Fibroblast of the aortic adventitia (primary cell): ENCODE results near the gene HCFC1R1. TPM values are rescaled to one million over a fixed set of nuclear protein-coding genes. Genes with fewer than 3 reads are reported as not detected.
A peak's percentile ranks its signal among the peaks of the same experiment; 100 is the strongest.
"Not testable (repeated sequence)": the region's sequence is repeated elsewhere in the genome, so short reads cannot be mapped to it uniquely, and the experiment has no call there.

Experiments
- DNase-seq: peaks from one replicate; pipeline ENCODE4 v3.0.0-alpha.2; 2010; ENCODE audit warnings: low read depth
- H3K4me3 ChIP-seq: 2 replicates; pipeline ENCODE4 v1.5.1; 2011; ENCODE audit warnings: low read depth, mild to moderate bottlenecking, control low read depth, low read length, moderate library complexity
- total RNA-seq: library from RNA; depleted of rRNA; stranded (reverse); fragments of >200 nt; gene quantifications from 2 replicates; pipeline ENCODE4 v1.2.3, GENCODE V29; 2012; ENCODE audit warnings: low replicate concordance
- TF ChIP-seq, protein P1 (sequence below): IDR thresholded peaks from 2 replicates; pipeline ENCODE4 v1.5.1; 2011; ENCODE audit warnings: mild to moderate bottlenecking, low read length, control low read depth, inconsistent platforms; ENCODE audit not compliant: insufficient read depth

Gene HCFC1R1
- total RNA-seq, 1 donor = 45.6 TPM

DNA sequence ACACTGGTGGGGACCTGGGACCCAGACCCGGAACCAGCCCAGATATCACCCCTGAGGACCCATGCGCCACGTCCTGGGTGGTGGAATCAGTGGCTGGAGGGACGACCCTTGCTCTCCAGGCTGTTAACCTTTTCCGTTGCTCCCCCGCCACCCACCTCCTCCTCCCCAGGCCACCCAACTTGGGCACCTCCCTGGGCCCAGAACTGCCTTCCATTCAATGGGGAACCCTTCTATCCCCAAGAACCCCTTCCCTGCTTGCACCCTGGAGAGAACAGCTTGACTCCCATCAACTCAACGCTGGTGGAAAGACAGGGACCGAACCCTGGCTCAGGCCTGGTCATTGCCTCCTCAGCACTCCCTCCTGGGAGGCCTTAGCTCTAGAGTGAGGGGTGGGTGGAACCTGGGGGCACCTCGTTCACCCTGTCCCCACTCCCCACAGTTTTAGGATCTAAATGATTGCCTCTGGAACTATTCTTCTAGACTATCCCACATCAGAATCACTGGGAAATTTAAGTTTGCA, 36.0 kb upstream of the HCFC1R1 start:
- TF ChIP-seq, protein P1, sequence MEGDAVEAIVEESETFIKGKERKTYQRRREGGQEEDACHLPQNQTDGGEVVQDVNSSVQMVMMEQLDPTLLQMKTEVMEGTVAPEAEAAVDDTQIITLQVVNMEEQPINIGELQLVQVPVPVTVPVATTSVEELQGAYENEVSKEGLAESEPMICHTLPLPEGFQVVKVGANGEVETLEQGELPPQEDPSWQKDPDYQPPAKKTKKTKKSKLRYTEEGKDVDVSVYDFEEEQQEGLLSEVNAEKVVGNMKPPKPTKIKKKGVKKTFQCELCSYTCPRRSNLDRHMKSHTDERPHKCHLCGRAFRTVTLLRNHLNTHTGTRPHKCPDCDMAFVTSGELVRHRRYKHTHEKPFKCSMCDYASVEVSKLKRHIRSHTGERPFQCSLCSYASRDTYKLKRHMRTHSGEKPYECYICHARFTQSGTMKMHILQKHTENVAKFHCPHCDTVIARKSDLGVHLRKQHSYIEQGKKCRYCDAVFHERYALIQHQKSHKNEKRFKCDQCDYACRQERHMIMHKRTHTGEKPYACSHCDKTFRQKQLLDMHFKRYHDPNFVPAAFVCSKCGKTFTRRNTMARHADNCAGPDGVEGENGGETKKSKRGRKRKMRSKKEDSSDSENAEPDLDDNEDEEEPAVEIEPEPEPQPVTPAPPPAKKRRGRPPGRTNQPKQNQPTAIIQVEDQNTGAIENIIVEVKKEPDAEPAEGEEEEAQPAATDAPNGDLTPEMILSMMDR = no peak
- peak overlapping the region; percentile 87 for H3K4me3 ChIP-seq
- no peak for DNase-seq

DNA sequence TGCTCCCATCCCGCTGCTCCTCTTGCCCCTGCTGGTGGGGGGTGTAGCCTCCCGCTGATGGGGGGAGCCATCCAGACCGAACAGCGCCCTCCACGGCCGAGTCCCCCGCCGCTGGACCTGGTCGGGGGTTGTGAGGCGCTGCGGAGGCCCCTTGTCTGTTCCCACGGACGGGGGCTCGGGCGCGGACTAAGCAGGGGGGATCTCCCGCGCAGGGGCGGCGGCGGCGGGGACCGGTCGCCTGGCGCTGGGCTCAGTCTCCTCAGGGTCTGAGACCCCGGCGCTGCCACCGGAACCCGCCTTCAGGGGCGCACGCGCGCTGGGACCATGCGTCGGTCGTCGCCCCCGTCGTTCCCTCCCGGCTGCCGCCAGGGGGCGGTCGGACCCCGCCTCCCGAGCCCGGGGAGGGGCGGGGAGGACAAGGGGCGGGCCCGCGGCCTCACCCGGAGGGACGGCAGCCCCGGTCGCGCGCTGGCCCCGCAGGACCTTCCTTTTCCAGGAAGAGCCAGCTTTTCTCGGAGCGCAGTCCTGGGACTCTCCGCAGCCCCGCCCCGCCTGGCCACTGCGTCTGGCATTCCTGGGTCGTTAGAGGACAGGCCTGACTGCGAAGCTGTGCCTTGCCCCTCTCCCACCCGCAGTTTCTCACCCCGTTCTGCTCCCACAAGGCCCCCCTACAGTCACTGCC, 35.4 kb upstream of the HCFC1R1 start:
- TF ChIP-seq, protein P1 = peak; percentile 65
- DNase-seq = peak; percentile 82
- H3K4me3 ChIP-seq = peak overlapping the region; percentile 87

DNA sequence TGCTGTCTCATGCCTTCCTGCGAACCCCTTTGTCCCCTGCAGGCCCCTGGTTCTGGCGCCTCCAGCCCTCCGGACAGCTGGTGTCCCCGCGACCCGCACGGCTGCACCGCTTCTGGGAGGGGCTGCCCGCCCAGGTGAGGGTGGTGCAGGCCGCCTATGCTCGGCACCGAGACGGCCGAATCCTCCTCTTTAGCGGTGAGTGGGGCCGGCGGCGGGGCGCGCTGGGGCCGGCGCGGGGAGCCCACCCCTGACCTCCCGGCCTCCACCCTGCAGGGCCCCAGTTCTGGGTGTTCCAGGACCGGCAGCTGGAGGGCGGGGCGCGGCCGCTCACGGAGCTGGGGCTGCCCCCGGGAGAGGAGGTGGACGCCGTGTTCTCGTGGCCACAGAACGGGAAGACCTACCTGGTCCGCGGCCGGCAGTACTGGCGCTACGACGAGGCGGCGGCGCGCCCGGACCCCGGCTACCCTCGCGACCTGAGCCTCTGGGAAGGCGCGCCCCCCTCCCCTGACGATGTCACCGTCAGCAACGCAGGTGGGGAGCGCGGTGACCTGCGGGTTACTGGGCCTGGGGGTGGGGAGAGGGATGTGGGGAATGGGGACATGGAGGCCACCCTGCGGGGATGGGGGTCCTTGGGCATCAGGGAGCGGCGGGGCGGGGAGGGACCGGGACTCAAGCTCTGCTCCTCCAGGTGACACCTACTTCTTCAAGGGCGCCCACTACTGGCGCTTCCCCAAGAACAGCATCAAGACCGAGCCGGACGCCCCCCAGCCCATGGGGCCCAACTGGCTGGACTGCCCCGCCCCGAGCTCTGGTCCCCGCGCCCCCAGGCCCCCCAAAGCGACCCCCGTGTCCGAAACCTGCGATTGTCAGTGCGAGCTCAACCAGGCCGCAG, 34.6 kb upstream of the HCFC1R1 start:
- peak overlapping the region; percentile 87 for H3K4me3 ChIP-seq
- no peak for DNase-seq
- TF ChIP-seq, protein P1 = no peak

DNA sequence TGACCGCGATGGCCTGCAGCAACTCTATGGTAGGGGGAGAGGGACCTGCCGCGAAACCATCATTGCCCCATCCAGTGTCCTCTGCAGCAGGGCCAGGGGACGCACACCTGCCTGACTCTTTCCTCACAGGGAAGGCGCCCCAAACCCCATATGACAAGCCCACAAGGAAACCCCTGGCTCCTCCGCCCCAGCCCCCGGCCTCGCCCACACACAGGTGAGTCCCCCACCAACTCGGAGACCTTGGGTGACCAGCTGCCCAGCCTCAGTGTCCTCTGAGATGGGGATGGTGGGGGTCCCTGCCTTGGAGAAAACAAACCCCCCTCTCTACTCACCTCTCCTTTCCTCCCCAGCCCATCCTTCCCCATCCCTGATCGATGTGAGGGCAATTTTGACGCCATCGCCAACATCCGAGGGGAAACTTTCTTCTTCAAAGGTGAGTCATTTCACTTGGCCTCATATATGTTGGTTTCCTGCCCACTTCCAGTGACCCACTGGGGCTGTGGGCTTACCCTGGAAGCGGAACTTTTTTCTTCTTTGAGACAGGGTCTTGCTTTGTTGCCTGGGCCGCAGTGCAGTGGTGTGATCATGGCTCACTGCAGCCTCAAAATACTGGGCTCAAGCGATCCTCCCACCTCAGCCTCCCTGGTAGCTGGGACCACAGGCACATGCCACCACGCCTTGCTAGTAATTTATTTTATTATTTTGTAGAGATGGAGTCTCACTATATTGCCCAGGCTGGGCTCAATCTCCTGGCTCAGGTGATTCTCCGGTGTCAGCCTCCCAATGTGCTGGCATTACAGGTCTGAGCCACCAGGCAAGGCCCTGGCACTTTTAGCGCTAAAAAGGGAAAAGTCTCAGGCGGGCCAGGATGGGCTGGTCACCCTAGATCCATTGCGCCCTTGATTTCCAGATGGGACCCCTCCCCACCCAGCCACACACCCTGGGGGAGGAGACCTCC, 33.7 kb upstream of the HCFC1R1 start:
- peak overlapping the region; percentile 87 for H3K4me3 ChIP-seq
- no peak for DNase-seq
- TF ChIP-seq, protein P1 = no peak

DNA sequence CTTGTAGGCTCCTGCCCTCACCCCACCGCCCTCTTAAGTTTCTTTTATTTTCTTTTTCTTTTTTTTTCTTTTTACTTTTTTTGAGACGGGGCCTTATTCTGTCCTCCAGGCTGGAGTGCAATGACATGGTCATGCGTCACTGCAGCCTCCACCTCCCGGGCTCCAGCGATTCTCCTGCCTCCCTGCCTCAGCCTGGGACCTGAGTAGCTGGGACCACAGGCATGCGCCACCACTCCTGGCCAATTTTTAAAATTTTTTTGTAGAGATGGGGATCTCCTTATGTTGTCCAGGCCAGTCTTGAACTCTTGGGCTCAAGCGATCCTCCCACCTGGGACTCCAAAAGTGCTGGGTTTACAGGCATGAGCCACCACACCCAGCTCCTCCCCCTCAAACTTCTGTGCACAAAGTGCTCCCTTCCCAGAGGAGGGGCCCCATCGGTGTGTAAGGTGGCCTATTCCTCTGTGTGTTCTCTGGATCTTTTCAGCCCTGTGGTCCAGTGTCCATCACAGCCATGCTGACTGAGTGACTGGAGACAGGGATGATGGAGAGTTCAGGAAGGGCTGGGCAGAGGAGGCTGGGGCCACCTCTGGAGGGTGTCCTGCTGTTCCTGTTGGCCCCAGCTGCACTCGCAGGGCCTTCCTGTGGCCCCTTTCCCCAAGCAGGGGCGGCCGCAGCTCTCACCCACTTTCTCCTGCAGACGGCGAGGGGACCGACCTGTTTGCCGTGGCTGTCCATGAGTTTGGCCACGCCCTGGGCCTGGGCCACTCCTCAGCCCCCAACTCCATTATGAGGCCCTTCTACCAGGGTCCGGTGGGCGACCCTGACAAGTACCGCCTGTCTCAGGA, 32.8 kb upstream of the HCFC1R1 start:
- DNase-seq = no peak
- TF ChIP-seq, protein P1 = no peak
- no peak overlapping the region for H3K4me3 ChIP-seq

DNA sequence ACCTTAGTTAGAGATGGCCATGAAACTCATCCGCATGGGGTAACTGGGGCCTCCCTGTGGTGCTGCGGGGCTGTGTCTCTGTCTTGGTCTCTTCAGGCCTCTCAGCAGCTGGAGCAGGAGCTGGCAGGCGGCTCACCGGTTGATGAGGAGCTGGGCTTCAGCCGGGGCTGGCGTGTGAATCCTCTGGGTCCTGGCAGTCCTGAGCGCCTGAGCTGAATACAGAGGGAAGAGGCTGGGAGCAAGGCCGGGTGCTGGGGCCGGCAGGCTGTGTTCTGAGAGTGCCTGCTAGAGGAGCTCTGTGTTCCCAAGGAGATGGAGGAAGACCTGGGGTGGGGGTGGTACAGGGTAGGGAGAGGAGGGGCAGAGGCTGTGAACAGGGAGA, 32.0 kb upstream of the HCFC1R1 start:
- H3K4me3 ChIP-seq, DNase-seq: not testable (repeated sequence)
